Measurements from ENCODE around the gene TOP3A.
"Not testable (repeated sequence)": the region's sequence is repeated elsewhere in the genome, so short reads cannot be mapped to it uniquely, and the experiment has no call there.

The TOP3A gene

DNA sequence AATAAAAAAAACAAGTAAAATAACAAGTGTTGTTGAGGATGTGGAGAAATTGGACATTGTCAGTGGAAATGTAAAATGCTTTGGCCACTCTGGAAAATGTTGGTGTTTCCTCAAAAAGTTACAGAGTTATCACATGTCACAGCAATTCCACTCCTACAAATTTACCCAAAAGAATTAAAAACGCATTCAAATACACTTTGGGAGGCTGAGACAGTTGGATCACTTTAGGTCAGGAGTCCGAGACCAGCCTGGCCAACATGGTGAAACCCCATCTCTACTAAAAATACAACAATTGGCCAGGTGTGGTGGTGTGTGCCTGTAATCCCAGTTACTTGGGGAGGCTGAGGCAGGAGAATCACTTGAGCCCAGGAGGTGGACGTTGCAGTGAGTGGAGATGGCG is 5.6 kb downstream of the TOP3A start:
- DNase-seq (ENCODE audit: extremely low read depth, insufficient read length): no peak
- H3K36me3 ChIP-seq (ENCODE audit: control insufficient read depth, insufficient read depth, low read length): peaks cover 18% of the 10 kb centered on the region
- no peak overlapping the region for H3K4me3 ChIP-seq (replicated peaks; ENCODE audit: low read depth, low read length)
- TF ChIP-seq, protein P1, sequence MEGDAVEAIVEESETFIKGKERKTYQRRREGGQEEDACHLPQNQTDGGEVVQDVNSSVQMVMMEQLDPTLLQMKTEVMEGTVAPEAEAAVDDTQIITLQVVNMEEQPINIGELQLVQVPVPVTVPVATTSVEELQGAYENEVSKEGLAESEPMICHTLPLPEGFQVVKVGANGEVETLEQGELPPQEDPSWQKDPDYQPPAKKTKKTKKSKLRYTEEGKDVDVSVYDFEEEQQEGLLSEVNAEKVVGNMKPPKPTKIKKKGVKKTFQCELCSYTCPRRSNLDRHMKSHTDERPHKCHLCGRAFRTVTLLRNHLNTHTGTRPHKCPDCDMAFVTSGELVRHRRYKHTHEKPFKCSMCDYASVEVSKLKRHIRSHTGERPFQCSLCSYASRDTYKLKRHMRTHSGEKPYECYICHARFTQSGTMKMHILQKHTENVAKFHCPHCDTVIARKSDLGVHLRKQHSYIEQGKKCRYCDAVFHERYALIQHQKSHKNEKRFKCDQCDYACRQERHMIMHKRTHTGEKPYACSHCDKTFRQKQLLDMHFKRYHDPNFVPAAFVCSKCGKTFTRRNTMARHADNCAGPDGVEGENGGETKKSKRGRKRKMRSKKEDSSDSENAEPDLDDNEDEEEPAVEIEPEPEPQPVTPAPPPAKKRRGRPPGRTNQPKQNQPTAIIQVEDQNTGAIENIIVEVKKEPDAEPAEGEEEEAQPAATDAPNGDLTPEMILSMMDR (IDR thresholded peaks at IDR 0.05; ENCODE audit: insufficient read depth, low read length, poor library complexity, severe bottlenecking): no peak
- no peaks in the 10 kb centered on the region for H3K27me3 ChIP-seq (replicated peaks; ENCODE audit: control insufficient read depth, insufficient read depth, low read length)

- peaks cover 35% of the 10 kb centered on the region for H3K36me3 ChIP-seq (ENCODE audit: control insufficient read depth, insufficient read depth, low read length)
Measured at GRCh38 chr17:18303206-18303605, 11.6 kb downstream of the TOP3A start.

DNA sequence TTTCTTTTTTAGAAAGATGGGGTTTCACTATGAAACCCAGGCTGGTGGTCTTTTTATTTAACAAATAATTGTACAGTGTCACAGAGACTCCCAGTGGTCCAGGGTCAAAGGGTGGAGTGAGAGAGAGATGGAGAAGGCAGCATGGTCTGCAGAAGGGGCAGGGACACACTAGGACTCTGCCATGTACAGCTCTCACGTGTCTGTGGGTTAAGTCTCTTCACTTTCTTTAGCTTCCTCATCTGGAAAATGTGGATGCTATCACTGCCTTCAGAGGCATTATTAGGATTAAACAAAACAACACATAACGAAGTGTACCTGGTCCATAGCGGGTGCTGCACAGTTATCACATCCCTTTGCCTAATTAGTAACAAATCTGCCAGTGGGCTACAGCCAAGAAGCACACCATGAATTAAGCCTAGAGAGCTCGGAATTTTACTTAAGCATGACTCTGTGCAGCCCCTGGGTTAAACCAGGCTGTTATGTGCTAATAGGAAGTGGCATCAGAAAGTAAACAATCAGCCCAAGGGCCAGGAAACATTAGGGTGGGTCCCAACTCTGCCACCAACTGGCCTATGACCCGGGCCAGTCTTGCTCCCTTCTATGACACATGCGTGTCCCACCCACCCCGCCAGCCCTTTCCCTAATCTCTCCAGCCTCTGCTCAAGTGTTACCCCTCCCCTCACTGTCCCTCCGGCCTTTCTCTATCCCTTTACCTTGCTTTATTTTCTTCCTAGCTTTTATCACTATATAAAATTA is 13.9 kb downstream of the TOP3A start:
- no peak for DNase-seq (ENCODE audit: extremely low read depth, insufficient read length)
- Histone ChIP-seq H3K27me3 (replicated peaks; ENCODE audit: control insufficient read depth, insufficient read depth, low read length) (no peaks in the 10 kb centered on the region), H3K4me3 (replicated peaks; ENCODE audit: low read depth, low read length) (no peak overlapping the region), H3K36me3 (ENCODE audit: control insufficient read depth, insufficient read depth, low read length) (peaks cover 29% of the 10 kb centered on the region)
- TF ChIP-seq, protein P1 (IDR thresholded peaks at IDR 0.05; ENCODE audit: insufficient read depth, low read length, poor library complexity, severe bottlenecking): no peak

More at GRCh38 chr17:18303206-18303605, 11.6 kb downstream of the TOP3A start:
- not testable (repeated sequence) for H3K4me3 ChIP-seq (replicated peaks; ENCODE audit: low read depth, low read length); H3K27me3 ChIP-seq (replicated peaks; ENCODE audit: control insufficient read depth, insufficient read depth, low read length); DNase-seq (ENCODE audit: extremely low read depth, insufficient read length)

GRCh38 chr17:18298061-18298460 is 16.7 kb downstream of the TOP3A start:
- not testable (repeated sequence) for H3K4me3 ChIP-seq (replicated peaks; ENCODE audit: low read depth, low read length); H3K27me3 ChIP-seq (replicated peaks; ENCODE audit: control insufficient read depth, insufficient read depth, low read length); DNase-seq (ENCODE audit: extremely low read depth, insufficient read length)
- peaks cover 24% of the 10 kb centered on the region for H3K36me3 ChIP-seq (ENCODE audit: control insufficient read depth, insufficient read depth, low read length)

DNA sequence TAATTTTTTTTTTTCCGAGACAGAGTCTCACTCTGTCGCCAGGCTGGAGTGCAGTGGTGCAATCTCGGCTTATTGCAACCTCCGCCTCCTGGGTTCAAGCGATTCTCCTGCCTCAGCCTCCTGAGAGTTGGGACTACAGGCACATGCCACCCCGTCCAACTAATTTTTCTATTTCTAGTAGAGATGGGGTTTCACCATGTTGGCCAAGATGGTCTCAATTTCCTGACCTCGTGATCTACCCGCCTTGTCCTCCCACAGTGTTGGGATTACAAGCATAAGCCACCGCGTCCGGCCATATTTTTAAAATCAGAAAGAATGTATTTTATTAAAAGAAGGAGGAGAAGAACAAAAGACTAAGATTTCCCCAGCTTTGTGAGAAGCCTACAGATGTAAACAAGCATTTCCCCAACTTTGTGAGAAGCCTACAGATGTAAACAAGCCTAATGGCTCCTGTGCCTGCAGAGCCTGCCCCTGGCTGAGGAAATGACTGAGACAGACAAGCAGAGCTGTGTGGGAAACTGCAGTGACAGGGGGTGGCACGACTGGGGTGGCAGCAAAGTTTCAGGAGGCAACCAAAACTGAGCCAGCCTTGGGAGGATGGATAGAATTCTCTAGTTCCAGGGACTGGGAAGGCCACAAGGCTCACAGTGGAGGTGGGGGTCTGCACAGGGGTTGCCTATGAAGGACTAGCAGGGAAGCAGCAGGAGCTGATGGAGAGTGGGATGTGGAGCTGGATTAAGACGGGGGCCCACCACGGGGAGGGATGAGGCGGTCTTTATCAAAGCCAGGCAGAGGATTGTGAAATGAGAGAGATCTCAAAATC is 22.9 kb downstream of the TOP3A start:
- Histone ChIP-seq H3K36me3 (ENCODE audit: control insufficient read depth, insufficient read depth, low read length) (peaks cover 31% of the 10 kb centered on the region), H3K4me3 (replicated peaks; ENCODE audit: low read depth, low read length) (no peak overlapping the region), H3K27me3 (replicated peaks; ENCODE audit: control insufficient read depth, insufficient read depth, low read length) (no peaks in the 10 kb centered on the region)
- no peak for DNase-seq (ENCODE audit: extremely low read depth, insufficient read length)
- TF ChIP-seq, protein P1 (IDR thresholded peaks at IDR 0.05; ENCODE audit: insufficient read depth, low read length, poor library complexity, severe bottlenecking): no peak

DNA sequence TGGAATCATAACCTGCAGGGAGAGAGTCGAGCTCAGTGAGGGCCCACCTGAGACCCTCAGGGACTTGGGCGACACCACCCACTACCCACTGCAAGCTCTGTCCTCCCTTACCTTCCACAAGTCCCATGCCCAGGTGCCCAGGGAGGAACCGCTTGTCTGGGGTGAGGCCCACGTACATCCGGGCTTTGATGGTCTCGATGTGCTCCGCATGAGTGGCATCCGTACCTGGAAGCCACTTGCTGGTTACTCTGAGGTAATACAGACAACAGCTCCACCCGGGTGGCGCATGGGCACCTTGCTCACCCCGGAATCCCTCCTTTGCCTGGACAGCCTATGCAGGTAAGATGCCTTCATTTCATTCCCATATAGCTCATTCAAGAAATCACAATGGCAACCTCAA is 29.5 kb downstream of the TOP3A start:
- TF ChIP-seq, protein P1 (IDR thresholded peaks at IDR 0.05; ENCODE audit: insufficient read depth, low read length, poor library complexity, severe bottlenecking): no peak
- Histone ChIP-seq H3K27me3 (replicated peaks; ENCODE audit: control insufficient read depth, insufficient read depth, low read length) (no peaks in the 10 kb centered on the region), H3K4me3 (replicated peaks; ENCODE audit: low read depth, low read length) (no peak overlapping the region), H3K36me3 (ENCODE audit: control insufficient read depth, insufficient read depth, low read length) (peaks cover 41% of the 10 kb centered on the region)
- no peak for DNase-seq (ENCODE audit: extremely low read depth, insufficient read length)

Measured in GM06990 (cell line).